SK-N-SH treated with all-trans-retinoic acid at 6 μM for 48 hours (cell line): ENCODE data around the gene BIN1.

Experiments
- ARNTL ChIP-seq: fragments of 450-650 bp; formaldehyde crosslinking; IDR thresholded peaks from 2 replicates; pipeline ENCODE4 v1.5.0; 2020; ENCODE audit warnings: low read depth, mild to moderate bottlenecking, moderate library complexity, borderline replicate concordance
- BACH2 ChIP-seq: fragments of 250-450 bp; sonication (Bioruptor Pico); IDR thresholded peaks from 2 replicates; pipeline ENCODE4 v1.9.0; 2021; ENCODE audit warnings: mild to moderate bottlenecking, borderline replicate concordance
- CSDC2 ChIP-seq: fragments of 250-450 bp; sonication (Bioruptor Pico); IDR thresholded peaks from 2 replicates; pipeline ENCODE4 v1.5.0; 2020; ENCODE audit warnings: mild to moderate bottlenecking, moderate library complexity
- ESRRG ChIP-seq: fragments of 250-450 bp; sonication (Bioruptor Pico); IDR thresholded peaks from 2 replicates; pipeline ENCODE4 v1.6.1; 2021; ENCODE audit warnings: mild to moderate bottlenecking
- OSR1 ChIP-seq: fragments of 250-450 bp; sonication (Bioruptor Pico); IDR thresholded peaks from 2 replicates; pipeline ENCODE4 v1.8.0; 2022; ENCODE audit warnings: moderate library complexity, mild to moderate bottlenecking, inconsistent platforms
- RARB ChIP-seq: fragments of 250-450 bp; sonication (Bioruptor Pico); IDR thresholded peaks from 2 replicates; pipeline ENCODE4 v1.8.0; 2021; ENCODE audit warnings: mild to moderate bottlenecking, moderate library complexity
- TOX ChIP-seq: fragments of 250-450 bp; sonication (Bioruptor Pico); IDR thresholded peaks from 2 replicates; pipeline ENCODE4 v1.8.0; 2021; ENCODE audit warnings: mild to moderate bottlenecking, moderate library complexity, borderline replicate concordance
- ZNF565 ChIP-seq: fragments of 450-650 bp; formaldehyde crosslinking; conservative IDR thresholded peaks from 2 replicates; pipeline ENCODE4 v1.5.0; 2020; ENCODE audit warnings: low read depth, mild to moderate bottlenecking, moderate library complexity
- ZNF70 ChIP-seq: fragments of 450-650 bp; formaldehyde crosslinking; IDR thresholded peaks from 2 replicates; pipeline ENCODE4 v1.5.0; 2020; ENCODE audit warnings: mild to moderate bottlenecking, moderate library complexity
- TF ChIP-seq, protein P1 (sequence below): fragments of 250-450 bp; sonication (Bioruptor Pico); IDR thresholded peaks from 2 replicates; pipeline ENCODE4 v1.8.0; 2021; ENCODE audit warnings: low read depth, mild to moderate bottlenecking, moderate library complexity, borderline replicate concordance

DNA sequence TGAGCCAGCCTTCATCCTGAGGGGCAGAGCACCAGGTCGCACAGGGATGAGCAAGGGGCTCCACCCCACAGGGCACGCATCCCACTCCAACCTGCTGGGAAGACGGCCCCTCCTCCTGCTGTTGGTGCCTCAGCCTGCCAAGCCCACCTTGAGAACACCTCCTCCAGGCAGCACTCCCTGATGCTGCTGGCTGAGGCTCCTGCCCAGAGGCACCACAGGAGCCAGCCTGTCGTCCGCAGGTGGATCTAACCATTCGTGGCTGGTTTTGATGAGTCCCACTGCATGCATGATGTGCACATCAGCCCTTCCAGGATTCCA is 58.4 kb downstream of the BIN1 start:
- no peak for TF ChIP-seq RARB (CRISPR knock-in tag)
- TF ChIP-seq ARNTL (CRISPR knock-in tag) = no peak
- no peak for TF ChIP-seq BACH2 (CRISPR knock-in tag)
- TF ChIP-seq, protein P1, sequence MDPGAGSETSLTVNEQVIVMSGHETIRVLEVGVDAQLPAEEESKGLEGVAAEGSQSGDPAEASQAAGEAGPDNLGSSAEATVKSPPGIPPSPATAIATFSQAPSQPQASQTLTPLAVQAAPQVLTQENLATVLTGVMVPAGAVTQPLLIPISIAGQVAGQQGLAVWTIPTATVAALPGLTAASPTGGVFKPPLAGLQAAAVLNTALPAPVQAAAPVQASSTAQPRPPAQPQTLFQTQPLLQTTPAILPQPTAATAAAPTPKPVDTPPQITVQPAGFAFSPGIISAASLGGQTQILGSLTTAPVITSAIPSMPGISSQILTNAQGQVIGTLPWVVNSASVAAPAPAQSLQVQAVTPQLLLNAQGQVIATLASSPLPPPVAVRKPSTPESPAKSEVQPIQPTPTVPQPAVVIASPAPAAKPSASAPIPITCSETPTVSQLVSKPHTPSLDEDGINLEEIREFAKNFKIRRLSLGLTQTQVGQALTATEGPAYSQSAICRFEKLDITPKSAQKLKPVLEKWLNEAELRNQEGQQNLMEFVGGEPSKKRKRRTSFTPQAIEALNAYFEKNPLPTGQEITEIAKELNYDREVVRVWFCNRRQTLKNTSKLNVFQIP = no peak
- TF ChIP-seq ZNF70 = no peak
- no peak for TF ChIP-seq OSR1
- no peak for TF ChIP-seq CSDC2
- no peak for TF ChIP-seq TOX (CRISPR knock-in tag)
- no peak for TF ChIP-seq ZNF565
- no peak for TF ChIP-seq ESRRG (CRISPR knock-in tag)
